HG03045 (cell line): ENCODE results near the gene CCNQ.

Experiments
- ATAC-seq: cut with Tn5 transposase; IDR thresholded peaks from one replicate; pipeline ENCODE4 v1.9.1; 2021; ENCODE audit warnings: mild to moderate bottlenecking, moderate library complexity; ENCODE audit not compliant: unreplicated experiment

The CCNQ gene

DNA sequence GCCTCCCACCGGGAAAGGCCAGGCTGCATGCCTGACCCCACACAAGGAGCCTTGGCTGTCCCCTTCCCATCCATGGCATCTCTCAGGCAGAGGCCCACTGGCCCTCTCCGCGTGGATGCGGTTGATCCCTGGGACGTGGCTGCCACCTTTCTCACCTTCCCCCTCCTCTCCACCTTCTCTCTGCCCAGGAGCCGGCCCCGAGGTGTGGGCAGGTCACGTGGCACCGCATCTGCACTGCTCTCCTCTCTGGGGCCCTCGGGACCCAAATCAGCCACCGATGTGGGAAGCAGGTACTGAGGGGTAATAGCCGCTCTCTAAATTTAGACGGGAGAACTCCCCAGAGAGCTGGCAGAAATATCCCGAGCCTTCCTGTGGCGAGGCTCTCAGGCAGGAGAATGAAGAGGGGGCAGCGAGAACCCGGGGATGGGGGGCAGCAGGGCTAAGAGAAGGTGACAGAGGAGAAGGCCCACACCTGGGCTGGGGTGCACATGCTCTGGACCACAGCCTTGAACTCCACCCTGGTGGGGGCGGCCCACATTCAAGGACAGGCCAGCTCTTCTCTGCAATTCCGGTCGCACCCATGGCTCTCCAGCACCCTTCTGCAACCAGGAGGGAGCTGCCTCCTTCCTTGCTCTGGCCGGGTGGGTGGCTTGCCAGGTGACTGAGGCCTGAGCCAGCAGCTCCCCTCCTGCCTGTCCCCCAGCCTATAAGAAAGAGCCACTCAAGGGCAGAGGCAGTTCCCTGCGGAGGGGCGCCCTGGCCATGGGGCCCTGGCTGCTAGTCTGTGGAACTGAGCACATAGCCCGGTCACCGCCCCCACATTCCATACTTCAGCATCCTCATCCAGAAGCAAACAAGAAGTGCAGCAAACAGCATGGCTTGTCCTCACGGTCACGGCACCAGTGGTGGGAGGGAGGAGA is 38.4 kb upstream of the CCNQ start:
- no peak for ATAC-seq

DNA sequence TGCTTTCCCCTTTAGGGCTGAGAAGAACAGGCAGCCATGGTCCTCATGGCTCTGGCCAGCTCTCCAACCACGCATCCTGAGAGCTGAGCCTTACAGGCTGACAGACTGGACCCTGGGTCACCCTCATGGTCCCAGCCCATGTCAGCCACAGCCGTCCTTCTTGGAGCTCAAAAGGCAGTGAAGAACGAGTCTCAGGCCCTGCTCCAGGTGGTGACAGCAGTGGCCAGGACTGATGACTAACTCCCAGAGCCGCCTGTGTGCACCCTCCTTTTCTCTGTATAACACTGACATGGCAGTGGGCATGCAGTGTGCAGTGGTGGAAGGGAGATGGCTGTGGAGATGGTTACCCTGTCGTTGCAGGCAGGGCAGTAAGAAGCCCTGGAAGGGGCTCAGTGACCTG is 37.8 kb upstream of the CCNQ start:
- ATAC-seq: no peak

DNA sequence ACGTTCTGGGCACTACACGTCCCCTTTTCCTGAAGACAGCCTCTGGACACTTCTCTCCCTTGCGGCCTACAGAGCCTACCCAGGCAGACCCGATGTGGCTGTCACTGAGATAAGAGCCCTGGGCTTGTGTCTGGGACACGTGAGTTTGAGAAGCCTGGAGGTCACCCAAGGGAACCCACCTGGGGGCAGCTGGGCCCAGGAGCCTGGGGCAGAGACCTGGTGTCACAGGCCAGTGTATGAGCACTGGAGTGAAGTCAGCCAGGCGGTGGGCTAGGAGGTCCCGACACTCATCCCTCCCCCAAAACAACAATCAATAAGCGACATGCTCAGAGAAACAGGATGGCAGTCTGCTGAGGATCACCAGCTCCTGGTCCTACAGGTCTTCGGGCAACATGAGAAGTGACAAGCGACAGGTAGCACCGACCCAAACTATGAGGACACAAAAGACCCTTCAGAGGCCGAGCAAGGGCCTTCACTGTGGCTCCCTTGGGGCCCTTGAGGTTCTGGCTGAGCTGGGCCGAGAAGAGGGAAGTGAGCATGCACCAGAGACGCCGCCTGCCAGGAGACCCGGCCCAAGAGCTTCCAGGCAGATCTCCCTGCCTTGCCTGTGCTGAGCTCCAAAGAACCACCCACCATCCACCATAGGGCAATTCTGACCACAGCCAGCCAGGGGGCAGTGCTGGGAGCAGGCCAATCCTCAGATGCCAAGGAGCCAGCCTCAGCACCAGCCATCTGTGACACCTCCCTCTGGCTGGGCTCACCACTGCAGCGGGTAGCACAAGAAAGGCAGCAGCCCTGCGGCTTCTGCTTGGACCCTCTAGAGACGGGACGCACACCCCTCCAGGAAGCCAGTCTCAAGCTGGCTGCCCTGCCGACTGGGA is 37.1 kb upstream of the CCNQ start:
- no peak for ATAC-seq

DNA sequence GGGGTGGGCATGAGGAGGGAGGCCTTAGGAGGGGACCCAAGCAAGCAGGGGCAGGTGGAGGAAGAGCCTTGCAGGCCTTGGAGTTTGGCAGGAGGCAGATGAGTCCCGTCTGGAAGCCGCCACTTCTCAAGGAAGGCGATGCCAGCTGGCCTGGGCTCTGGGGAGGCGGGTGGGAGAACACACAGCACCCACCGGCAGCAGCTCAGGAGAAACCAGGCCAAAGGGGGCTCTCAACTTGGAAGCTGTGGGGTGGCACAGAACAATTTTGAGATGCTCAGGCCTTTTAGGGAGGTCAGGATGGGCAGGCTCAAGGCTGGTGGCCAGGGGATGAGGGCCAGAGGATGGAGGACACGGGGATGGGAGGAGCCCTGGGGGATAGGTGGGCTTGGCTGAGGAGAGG is 36.4 kb upstream of the CCNQ start:
- ATAC-seq: no peak

DNA sequence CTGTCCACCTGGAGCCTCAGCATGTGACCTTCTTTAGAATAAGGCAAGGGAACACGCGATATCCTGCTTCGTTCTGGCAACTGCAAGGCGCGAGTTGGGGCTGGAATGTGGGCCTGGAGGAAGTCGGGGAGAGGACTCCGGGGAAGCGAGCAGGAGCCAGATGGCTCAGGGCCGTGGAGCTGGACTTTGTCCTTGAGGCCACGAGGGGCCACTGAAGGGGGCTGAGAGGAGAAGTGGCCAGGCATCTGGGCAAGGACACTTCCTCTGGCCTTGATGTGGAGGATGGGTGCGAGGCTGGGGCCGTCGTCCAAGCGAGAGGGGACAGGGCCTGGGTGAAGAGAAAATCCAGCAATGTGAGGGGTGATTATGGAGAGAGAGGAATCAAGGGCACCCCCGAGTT is 35.9 kb upstream of the CCNQ start:
- ATAC-seq: no peak

DNA sequence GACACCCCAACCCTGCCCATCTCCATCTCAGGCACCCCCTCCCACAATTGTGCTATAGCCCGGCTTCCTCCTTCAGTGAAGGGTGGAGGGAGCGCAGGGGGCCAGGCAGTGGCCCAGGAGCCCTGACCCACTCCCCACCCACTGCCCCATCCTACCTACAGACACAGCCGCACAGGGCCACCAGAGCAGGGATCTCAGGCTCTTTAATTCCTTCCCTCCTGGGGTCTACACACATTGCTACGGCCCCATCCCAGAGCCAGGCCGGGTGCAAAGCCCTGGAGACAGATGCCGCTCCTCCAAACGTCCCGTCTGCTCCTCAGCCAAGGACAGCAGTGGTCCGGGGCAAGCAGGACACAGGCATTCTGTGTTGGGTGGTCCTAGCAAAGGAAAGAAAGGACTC is 35.3 kb upstream of the CCNQ start:
- no peak for ATAC-seq

DNA sequence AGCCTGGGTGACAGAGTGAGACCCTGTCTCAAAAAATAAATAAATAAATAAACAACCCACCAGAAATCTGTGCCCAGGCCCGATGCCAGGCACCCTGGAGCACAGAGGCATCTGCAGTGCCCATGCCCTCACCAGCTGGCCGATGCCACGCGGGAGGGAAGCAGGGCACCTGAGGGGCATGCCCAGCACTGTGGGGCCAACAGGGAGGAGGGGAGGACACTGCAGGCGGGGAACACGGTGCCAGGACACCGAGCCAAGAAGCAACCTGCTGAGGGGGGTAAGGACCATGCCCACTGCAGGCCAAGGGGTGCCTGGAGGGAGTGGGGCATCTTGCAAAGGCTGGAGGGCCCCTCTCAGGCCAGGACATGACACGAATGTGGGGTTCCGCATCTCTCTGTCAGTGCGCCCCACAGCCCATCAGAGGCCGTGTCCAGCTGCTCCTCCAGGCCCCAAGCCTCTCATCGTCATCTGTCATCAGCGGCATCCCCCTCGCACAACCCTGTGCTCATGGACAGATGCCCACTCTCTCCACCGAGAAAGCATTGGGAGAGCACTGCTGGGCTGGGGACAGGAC is 34.8 kb upstream of the CCNQ start:
- no peak for ATAC-seq

DNA sequence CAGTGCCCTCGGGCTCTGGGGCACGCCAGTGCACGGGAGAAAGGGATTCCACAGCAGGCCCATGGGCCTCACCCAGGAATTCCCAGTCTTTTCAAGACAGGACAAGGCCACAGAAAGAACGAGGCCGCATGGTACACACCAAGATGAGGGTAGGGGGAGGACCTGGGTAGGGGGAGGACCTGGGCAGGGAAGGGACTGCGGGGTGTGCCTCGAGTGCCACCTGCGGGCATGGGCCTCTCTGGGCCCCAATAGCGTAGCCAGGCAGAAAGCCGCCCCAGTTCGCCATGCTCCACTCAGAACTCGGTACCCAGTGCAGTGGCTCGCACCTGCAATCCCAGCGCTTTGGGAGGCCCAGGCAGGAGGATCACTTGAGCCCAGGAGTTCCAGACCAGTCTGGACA is 34.1 kb upstream of the CCNQ start:
- no peak for ATAC-seq

DNA sequence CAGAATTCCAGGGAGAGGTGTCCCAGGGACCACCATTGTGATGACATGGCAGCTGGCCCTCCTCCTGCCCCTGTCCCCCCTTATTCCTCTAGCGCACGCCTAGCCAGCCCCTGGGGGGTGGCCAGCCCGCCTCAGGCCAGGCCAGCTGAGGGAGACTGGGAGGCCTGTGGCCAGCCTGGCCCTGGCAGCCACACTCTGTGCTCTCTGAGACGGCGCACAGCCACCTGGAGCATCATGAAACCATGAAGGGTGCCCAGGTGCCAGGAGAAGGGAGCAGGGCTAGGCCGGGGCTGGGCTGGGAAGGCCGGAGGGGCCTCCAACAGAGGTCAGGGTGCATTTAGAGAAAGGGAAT is 33.6 kb upstream of the CCNQ start:
- ATAC-seq: no peak

DNA sequence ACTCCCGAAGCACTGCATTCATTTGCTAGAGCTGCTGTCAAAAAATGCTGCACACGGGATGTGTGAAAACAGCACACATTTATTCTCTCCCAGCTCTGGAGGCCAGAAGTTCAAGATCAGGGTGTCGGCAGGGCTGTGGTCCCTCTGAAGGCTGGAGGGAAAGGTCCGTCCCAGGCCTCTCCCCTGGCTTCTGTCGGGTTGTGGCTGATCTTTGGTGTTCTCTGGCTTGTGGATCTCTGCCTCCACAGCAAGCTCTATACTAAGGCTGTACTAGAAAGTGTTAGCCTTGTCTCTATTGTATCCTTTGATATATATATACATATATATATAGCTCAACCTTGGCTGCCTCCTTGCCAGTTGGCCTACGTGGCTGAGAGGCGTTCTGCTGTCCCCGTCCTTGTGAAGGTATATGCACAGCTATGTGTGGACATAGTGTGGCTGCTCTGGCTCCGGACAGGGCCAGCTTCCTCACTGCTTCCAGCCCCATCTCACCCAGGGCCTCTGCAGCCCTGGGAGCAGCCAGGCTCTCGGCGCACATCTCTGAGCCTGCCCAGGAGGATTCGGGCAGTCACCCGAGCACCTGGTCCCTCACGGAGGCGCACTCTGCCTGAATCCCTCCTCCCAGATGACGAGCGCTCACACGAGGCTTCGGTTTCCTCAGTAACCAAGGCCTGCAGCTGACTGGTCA is 33.1 kb upstream of the CCNQ start:
- no peak for ATAC-seq

DNA sequence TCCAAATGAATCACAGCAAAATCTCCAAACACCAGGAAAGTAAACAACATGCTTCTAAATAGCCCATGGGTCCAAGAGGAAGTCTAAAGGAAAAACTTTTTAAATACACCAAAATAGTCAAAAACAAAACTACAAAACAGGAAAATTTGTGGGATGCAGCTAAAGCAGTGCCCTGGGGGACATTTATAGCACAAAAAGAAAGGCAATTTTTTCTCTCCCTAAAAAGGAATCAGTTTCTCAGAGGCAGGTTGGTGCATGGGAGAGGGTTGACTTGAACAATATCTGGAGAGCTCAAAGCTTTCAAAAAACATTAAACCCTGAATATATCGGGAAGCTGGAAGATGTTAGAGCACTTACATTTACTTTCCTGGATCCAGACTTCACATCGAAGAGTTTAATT is 32.4 kb upstream of the CCNQ start:
- no peak for ATAC-seq

DNA sequence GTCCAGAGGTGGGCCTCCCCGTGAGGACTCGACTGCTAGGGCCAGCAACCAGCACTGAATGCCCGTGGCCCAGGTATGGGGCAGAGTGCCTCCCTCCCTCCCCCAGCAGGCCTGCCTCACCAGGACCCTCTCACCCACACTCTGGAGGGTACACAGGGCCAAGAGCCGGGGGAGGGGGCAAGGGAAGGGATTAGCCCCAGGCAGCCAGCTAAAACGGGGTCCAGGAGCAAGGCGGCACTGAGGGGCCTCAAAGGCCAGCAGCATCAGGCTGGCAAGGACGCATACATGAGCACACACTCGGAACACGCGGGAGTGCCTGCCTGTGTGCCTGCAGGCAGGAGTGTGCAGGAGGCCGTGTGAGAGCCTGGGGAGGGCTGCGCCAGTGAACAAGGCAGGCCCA is 29.7 kb upstream of the CCNQ start:
- no peak for ATAC-seq

DNA sequence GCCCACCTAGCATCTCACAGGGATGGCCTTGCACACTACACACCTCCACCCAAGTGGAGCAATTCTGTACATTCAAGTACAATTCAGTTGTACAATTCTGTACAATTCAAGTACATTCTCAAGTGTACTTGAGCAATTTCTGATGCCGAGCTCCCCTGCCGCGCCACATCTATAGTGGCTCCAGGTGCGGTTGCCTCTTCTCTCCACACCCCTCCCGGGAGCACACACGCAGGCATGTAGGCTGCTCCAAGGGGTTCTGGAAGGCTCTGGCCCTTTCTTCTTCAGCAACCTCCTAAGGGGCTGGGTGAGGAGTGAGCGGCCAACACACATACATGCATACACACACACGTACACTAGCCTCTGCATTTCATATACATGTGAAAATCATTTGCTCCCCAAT is 29.2 kb upstream of the CCNQ start:
- no peak for ATAC-seq

DNA sequence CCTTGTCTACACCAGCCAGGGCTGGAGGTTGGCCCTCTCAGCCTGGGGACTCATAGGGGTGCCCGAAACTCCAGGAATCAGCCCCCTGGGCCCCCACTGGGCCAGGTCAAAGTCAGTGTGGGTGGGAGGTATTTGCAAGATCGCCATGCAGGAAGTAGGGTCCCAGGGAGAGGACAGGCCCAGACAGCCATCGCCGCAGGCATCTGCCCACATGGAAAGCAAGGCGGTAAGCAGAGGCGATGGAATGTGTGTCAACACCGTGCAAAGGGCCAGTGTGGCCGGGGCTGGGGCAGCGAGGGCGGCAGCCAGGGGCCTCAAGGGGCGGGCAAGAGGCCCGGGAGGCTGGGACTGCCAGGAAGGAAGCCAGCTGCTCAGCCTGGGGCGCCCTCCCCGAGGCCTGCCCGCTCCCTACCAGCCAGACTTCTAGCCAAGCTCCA is 28.8 kb upstream of the CCNQ start:
- no peak for ATAC-seq

DNA sequence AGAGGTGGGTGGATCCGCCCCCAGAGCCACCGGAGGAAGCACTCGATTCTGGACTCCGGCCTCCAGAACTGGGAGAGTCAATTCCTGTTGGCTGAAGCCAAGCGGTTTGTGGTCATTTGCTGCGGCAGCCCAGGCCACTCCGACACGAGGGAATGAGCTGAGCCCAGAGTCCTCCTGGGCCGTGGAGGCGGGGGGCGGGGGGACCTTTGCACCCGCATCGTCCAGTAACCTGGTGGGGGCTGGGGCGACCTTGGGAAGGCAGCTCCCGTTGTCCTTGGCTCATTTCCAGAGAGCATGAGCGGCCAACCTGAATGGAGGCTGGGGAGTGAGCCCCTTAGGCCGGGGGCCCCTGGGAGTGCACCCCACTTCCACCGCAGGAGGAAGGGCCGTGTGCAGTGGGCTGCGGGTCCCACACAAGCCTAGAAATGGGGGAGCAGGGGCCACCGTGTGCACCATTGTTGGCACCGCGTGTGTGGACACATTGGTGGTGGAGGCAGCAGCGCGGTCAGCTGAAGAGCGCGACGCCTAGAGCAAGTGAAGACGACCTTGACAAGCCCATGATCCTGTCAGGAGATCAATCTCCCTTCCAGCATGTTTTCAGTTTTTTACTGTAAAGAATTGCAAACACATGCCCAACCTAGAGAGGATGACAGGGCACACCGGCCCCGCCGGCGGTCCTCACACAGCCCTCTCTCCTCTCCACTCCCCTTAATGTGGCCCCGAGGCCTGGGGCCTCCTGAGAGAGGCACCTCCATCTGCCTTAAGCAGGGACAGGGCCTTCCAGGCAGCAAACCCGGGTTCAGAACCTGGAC is 28.1 kb upstream of the CCNQ start:
- no peak for ATAC-seq

DNA sequence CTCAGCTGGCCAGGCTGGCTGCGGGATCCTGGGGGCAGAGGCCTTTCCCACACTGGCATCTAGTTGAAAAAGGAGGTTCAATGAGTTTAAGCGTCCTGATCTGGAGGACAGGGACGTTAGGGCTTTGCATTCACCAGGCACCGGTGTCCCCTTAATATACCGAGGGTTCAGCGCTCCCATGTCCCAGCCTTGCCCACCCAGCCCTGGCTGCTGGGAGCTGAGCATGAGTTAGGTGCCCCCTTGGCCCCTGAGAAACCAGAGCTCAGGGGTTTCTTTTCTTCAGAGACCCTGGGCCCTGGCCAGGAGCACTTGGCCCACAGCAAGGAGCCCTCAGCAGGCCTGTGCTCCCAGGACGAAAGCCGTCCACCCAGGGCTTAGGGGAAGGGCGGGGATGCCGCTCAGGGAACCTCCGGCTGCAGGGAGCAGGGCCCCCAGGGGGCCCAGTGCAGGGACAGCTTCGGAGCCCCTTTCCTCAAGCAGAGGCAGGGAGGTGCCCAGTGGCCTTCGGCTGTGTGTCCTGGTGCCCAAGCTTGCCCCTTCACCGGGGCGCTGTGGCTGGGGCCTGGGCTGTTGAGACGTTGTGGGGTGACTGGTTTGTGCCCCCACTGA is 27.2 kb upstream of the CCNQ start:
- no peak for ATAC-seq

DNA sequence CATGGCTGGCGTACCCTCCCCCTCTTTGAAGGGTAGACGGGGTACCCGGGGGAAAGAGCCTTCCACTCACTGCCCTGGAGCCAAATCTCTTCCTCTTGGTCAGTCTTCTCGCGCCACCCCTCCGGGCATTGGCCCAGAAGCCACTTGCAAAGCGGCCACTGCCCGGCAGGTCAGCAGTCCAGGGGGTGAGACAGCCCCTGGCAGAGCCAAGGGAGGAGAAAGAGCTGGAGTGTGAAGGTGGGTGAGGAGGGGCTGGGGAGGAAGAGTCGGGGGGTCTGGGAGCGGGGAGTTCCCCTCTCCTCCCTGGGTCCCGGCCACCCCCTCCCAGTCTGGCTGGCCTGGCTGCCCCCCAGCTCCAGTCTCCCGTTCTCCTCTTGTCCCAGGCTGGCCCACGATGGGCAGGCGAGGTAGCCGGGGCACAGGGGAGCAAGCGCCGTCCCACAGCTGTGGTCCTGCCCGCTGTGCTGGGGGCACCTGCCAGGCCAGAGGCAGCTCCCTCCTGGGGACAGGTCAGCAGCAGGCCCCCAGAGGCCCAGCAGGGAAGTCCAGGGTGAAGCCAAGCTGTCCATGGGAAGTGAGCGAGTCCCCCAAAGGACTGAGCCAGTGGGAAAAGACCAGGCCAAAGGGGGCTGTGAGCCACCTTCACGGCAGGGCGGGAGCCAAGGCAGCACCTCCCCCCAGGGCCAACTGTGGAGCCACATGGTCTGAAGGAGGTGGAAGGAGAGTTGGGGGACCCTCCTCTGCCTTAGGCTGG is 26.5 kb upstream of the CCNQ start:
- no peak for ATAC-seq

DNA sequence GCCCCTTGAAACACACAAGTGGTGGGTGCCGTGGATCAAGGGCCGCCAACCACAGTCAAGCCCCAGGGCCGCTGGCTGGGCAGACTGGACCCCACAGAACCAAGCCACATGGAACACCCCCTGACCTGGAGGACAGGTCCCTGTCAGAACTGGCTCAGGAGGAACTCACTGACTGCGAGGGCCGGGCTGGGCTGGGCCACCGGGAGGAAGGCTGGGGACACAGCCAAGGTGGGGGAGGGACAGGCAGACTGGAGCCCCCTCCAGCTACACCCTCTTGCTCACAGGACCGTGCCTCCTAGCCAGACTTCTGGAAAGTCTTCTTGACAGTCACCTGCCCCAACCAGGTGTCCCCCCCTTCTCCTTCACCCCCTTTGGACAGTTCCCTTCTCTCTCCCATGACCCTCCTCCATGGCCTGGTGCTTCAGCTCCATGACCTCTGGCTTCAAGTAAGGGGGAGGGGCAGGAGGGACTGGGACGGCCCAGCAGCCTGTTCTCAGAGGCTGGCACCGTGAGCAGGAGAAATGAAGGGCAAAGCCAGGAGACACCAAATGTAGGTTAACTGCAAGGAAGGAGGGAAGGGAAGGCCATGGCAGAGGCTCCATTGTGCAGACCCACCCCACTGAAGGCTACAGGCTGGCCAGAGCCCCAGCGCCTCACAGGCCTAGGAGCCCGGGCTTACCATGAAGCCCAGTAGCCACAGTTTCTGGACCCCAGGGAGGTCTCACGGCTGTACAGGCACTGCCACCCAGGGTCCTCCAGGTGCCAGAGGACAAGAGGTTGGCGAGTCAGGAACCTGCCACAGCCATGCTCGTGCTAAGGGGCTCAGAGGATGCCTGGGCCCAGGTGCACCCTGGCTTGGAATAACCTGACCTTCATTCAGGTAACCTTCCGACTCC is 25.5 kb upstream of the CCNQ start:
- no peak for ATAC-seq
